Endothelial cell of umbilical vein (primary cell): Measurements from ENCODE around the gene NR3C2. TPM values are rescaled to one million over a fixed set of nuclear protein-coding genes. Genes with fewer than 3 reads are reported as not detected.

ENCODE experiments used
- BruUV-seq: library from RNA; stranded (reverse); fragments of 400-500 nt; replicated peaks from 2 replicates; lab custom pipeline; 2021; lab: Mats Ljungman, UMichigan
- CTCF ChIA-PET: fragments of 300-600, 350-600 bp; sonication (Branson Sonifier 250); formaldehyde crosslinking; loops from one replicate; lab custom pipeline; 2021; ENCODE audit warnings: antibody characterized with exemption, inconsistent platforms; lab: Charles Lee
- POLR2A ChIA-PET: fragments of 300-600, 350-600 bp; sonication (Branson Sonifier 250); formaldehyde crosslinking; loops from one replicate; lab custom pipeline; 2021; ENCODE audit warnings: antibody characterized with exemption, inconsistent platforms; lab: Charles Lee
- DNase-seq: peaks from one replicate; pipeline ENCODE4 v3.0.0-alpha.2; 2011; ENCODE audit warnings: low read depth, low spot score
- FAIRE-seq: peaks from 2 replicates; lab custom pipeline; 2011; peaks lifted over from hg19 to GRCh38; lab: Jason Lieb, UNC
- H2AFZ ChIP-seq: 2 replicates; pipeline ENCODE4 v1.6.0; 2012; ENCODE audit warnings: low read depth, low read length, control low read depth, inconsistent platforms
- H3K27ac ChIP-seq: 2 replicates; pipeline ENCODE4 v1.5.1; 2011; ENCODE audit warnings: low read depth, mild to moderate bottlenecking, control low read depth, low read length, moderate library complexity; ENCODE audit not compliant: insufficient read depth
- H3K27me3 ChIP-seq, 2 experiments: 2 replicates each; pipeline versions ENCODE4 v1.6.0 to v1.6.1; 2011; ENCODE audit warnings: low read length in 2 of 2, mixed read lengths in 1 of 2; ENCODE audit not compliant: control insufficient read depth in 2 of 2, insufficient read depth in 2 of 2
- H3K36me3 ChIP-seq, 2 experiments: 2 replicates in 1 of 2; 3 replicates in 1 of 2; pipeline ENCODE4 v1.5.1; 2011; ENCODE audit warnings: low read length in 2 of 2, mild to moderate bottlenecking in 1 of 2, moderate library complexity in 1 of 2; ENCODE audit not compliant: control insufficient read depth in 2 of 2, insufficient read depth in 2 of 2; ENCODE audit errors: extremely low read depth in 1 of 2
- H3K4me1 ChIP-seq: 3 replicates; pipeline ENCODE4 v1.5.1; 2011; ENCODE audit warnings: mild to moderate bottlenecking, low read length; ENCODE audit not compliant: control insufficient read depth, insufficient read depth; ENCODE audit errors: extremely low read depth
- H3K4me2 ChIP-seq: 2 replicates; pipeline ENCODE4 v1.6.1; 2011; ENCODE audit warnings: low read length, control low read depth, mixed read lengths; ENCODE audit not compliant: insufficient read depth
- H3K4me3 ChIP-seq, 3 experiments: fragments of 200-600 bp in 1 of 3; sonication (generic), shearing (Covaris generic) in 1 of 3; replicated peaks in 1 of 3; 2 replicates each; pipeline ENCODE4 v1.5.1; 2011 to 2016; ENCODE audit warnings: control low read depth in 3 of 3, low read length in 3 of 3, mild to moderate bottlenecking in 2 of 3, inconsistent platforms in 1 of 3, low read depth in 1 of 3, moderate library complexity in 1 of 3; ENCODE audit not compliant: insufficient read depth in 1 of 3
- H3K79me2 ChIP-seq: 2 replicates; pipeline ENCODE4 v1.6.0; 2012; ENCODE audit warnings: low read length, inconsistent platforms; ENCODE audit not compliant: control insufficient read depth, insufficient read depth
- H3K9ac ChIP-seq: replicated peaks from 2 replicates; pipeline ENCODE3; 2011; ENCODE audit warnings: low read length, control low read depth; ENCODE audit not compliant: insufficient read depth; ENCODE audit errors: extremely low read depth
- H3K9me1 ChIP-seq: replicated peaks from 3 replicates; pipeline ENCODE4 v1.6.0; 2011; ENCODE audit warnings: mild to moderate bottlenecking, low read length; ENCODE audit not compliant: control insufficient read depth, insufficient read depth; ENCODE audit errors: extremely low read depth
- H3K9me3 ChIP-seq: replicated peaks from 2 replicates; pipeline ENCODE4 v1.5.1; 2012; ENCODE audit warnings: low read length, inconsistent platforms; ENCODE audit not compliant: control insufficient read depth, insufficient read depth
- H4K20me1 ChIP-seq: replicated peaks from 2 replicates; pipeline ENCODE3; 2011; ENCODE audit warnings: mild to moderate bottlenecking, low read length; ENCODE audit not compliant: control insufficient read depth, insufficient read depth; ENCODE audit errors: extremely low read depth
- CTCF ChIP-seq, 2 donors: IDR thresholded peaks; 1 replicate in 1 of 2; 2 replicates in 1 of 2; pipeline ENCODE4 v1.5.1; 2011; ENCODE audit warnings: low read length in 2 of 2, mild to moderate bottlenecking in 2 of 2, moderate library complexity in 2 of 2, control low read depth in 1 of 2, inconsistent platforms in 1 of 2, low read depth in 1 of 2; ENCODE audit not compliant: insufficient read depth in 1 of 2; ENCODE audit errors: extremely low read depth in 1 of 2
- EZH2 ChIP-seq: IDR thresholded peaks from 2 replicates; pipeline ENCODE4 v1.6.1; 2012; ENCODE audit warnings: borderline replicate concordance, low read depth, mild to moderate bottlenecking, moderate library complexity, low read length, inconsistent platforms; ENCODE audit not compliant: severe bottlenecking
- FOS ChIP-seq: IDR thresholded peaks from 2 replicates; pipeline ENCODE4 v1.6.1; 2011; ENCODE audit warnings: mild to moderate bottlenecking, low read length, moderate library complexity, borderline replicate concordance; ENCODE audit not compliant: insufficient read depth
- GATA2 ChIP-seq: IDR thresholded peaks from 2 replicates; pipeline ENCODE4 v1.7.0; 2011; ENCODE audit warnings: low read depth, mild to moderate bottlenecking, moderate library complexity, mixed read lengths, low read length; ENCODE audit not compliant: insufficient read length, insufficient read depth
- JUN ChIP-seq: IDR thresholded peaks from 2 replicates; pipeline ENCODE4 v1.6.1; 2011; ENCODE audit warnings: borderline replicate concordance, low read depth; ENCODE audit not compliant: insufficient read length, insufficient read depth
- MAX ChIP-seq: IDR thresholded peaks from 2 replicates; pipeline ENCODE4 v1.6.1; 2011; ENCODE audit not compliant: insufficient read depth, insufficient read length
- MYC ChIP-seq: IDR thresholded peaks from one replicate; pipeline ENCODE4 v1.6.1; 2011; ENCODE audit warnings: mild to moderate bottlenecking, low read depth, low read length
- POLR2A ChIP-seq: IDR thresholded peaks from 2 replicates; pipeline ENCODE4 v1.6.1; 2012; ENCODE audit warnings: low read depth, mild to moderate bottlenecking, control low read depth, low read length
- POLR2AphosphoS5 ChIP-seq: IDR thresholded peaks from 2 replicates; pipeline ENCODE4 v1.6.1; 2012; ENCODE audit warnings: low read depth, mild to moderate bottlenecking, control low read depth, low read length, moderate library complexity; ENCODE audit not compliant: insufficient read depth
- dilution Hi-C: fragments of 300-500 bp; cut with MboI; formaldehyde crosslinking; loops from one replicate; pipeline ENCODE4 v1.15.0; 2019; ENCODE audit warnings: low sequenced_read_pairs; ENCODE audit not compliant: extremely low pct_ligation_motif_present
- intact Hi-C: fragments of 100-400 bp; cut with micrococcal nuclease; formaldehyde crosslinking; loops from one replicate; pipeline ENCODE4 v1.10.0; 2022
- polyA plus RNA-seq, 4 experiments: library from polyadenylated mRNA; depleted of rRNA in 3 of 4; stranded (reverse) in 3 of 4; unstranded in 1 of 4; fragments of >200 nt; gene quantifications; 2 replicates each; pipeline versions ENCODE4 v1.2.1 to v1.2.3, GENCODE V29; 2011 to 2012; ENCODE audit warnings: missing spikeins in 1 of 4
- total RNA-seq: library from RNA; stranded (reverse); gene quantifications from 2 replicates; pipeline ENCODE4 v1.2.3, GENCODE V29; 2021

The NR3C2 gene
- total and polyA plus RNA-seq, 2 donors (not counting 3 experiments of a cell fraction or from before 2014, with no cell fraction given): 4.8 to 16.4 TPM

- no peaks in the 10 kb centered on the region for H4K20me1 ChIP-seq
- no peaks in the 10 kb centered on the region for H3K27me3 ChIP-seq
- H3K36me3 ChIP-seq: no peaks in the 10 kb centered on the region
- FAIRE-seq (no peak), DNase-seq (no peak)
- dilution Hi-C loops (no loop called here), intact Hi-C loops (no loop called here)
- POLR2A ChIA-PET: no interaction called here
- BruUV-seq: no TSS peak
- H3K4me2 ChIP-seq: no peak overlapping the region
- no peaks in the 10 kb centered on the region for H3K9me3 ChIP-seq
- no peaks in the 10 kb centered on the region for H3K9me1 ChIP-seq
- H3K4me3 ChIP-seq: no peak overlapping the region
- H3K27ac ChIP-seq: no peak overlapping the region
- H2AFZ ChIP-seq: no peak overlapping the region
- TF ChIP-seq POLR2A: no peak
- no peak for TF ChIP-seq MYC
- no peak for TF ChIP-seq EZH2
- no peak for TF ChIP-seq CTCF (IDR thresholded peaks at IDR 0.05; ENCODE audit: extremely low read depth in 1 of 2, insufficient read depth in 1 of 2, low read depth in 1 of 2, low read length in 2 of 2)
- no peak for TF ChIP-seq GATA2
- TF ChIP-seq FOS: no peak
- TF ChIP-seq JUN: no peak
- TF ChIP-seq POLR2AphosphoS5: no peak
- no peak for TF ChIP-seq MAX
- H3K4me1 ChIP-seq: no peaks in the 10 kb centered on the region
- no peaks in the 10 kb centered on the region for H3K79me2 ChIP-seq
- H3K9ac ChIP-seq: no peak overlapping the region
- CTCF ChIA-PET: interaction anchor here (1.1 to 1.8 kb wide), 2 partner anchors 9 to 14 kb away, joined by 3 to 4 read pairs; no protein-coding TSS in a partner anchor
Measured at GRCh38 chr4:148263802-148264201, 178.4 kb downstream of the NR3C2 start.
